B cell (primary cell): ENCODE data around the gene GPR137.

Experiments
- CTCF ChIP-seq: fragments of 200-600 bp; IDR thresholded peaks from one replicate; pipeline ENCODE4 v1.8.0; 2022; ENCODE audit warnings: antibody characterized with exemption, mild to moderate bottlenecking
- EZH2 ChIP-seq: IDR thresholded peaks from 2 replicates; pipeline ENCODE4 v1.6.1; 2012; ENCODE audit warnings: borderline replicate concordance, low read depth, mild to moderate bottlenecking, moderate library complexity, low read length; ENCODE audit not compliant: insufficient read depth, poor library complexity, severe bottlenecking

- TF ChIP-seq CTCF: no peak
- no peak for TF ChIP-seq EZH2
Observed at GRCh38 chr11:64244966-64245365, 40.7 kb upstream of the GPR137 start.
